Right kidney (tissue), 9 donors: ENCODE data around the gene ERCC3.
A peak's percentile ranks its signal among the peaks of the same experiment; 100 is the strongest.

ENCODE experiments used
- DNase-seq: peaks from one replicate; pipeline ENCODE4 v3.0.0-alpha.2; 2016
- long read RNA-seq, 8 donors: transcript quantifications; one replicate each; lab custom pipeline, GENCODE V29; 2026

ERCC3 gene
- long read RNA-seq, donor 1, full-length matches to known transcripts = 16 of 31 reads
- long read RNA-seq, donor 1, partial matches to known transcripts = 15 of 31 reads
- long read RNA-seq, donor 1, other reads (novel, unspliced or antisense) = 0 of 31 reads
- long read RNA-seq, donor 2, full-length matches to known transcripts = 9 of 9 reads
- long read RNA-seq, donor 2, partial matches to known transcripts = 0 of 9 reads
- long read RNA-seq, donor 2, other reads (novel, unspliced or antisense) = 0 of 9 reads
- long read RNA-seq, donor 3, full-length matches to known transcripts = 5 of 5 reads
- long read RNA-seq, donor 3, partial matches to known transcripts = 0 of 5 reads
- long read RNA-seq, donor 3, other reads (novel, unspliced or antisense) = 0 of 5 reads
- long read RNA-seq, donor 4, full-length matches to known transcripts = 12 of 12 reads
- long read RNA-seq, donor 4, partial matches to known transcripts = 0 of 12 reads
- long read RNA-seq, donor 4, other reads (novel, unspliced or antisense) = 0 of 12 reads
- long read RNA-seq, donor 5, full-length matches to known transcripts = 20 of 29 reads
- long read RNA-seq, donor 5, partial matches to known transcripts = 9 of 29 reads
- long read RNA-seq, donor 5, other reads (novel, unspliced or antisense) = 0 of 29 reads
- long read RNA-seq, donor 6, full-length matches to known transcripts = 6 of 6 reads
- long read RNA-seq, donor 6, partial matches to known transcripts = 0 of 6 reads
- long read RNA-seq, donor 6, other reads (novel, unspliced or antisense) = 0 of 6 reads
- long read RNA-seq, donor 7, full-length matches to known transcripts = 23 of 23 reads
- long read RNA-seq, donor 7, partial matches to known transcripts = 0 of 23 reads
- long read RNA-seq, donor 7, other reads (novel, unspliced or antisense) = 0 of 23 reads
- long read RNA-seq, donor 8, full-length matches to known transcripts = 13 of 13 reads
- long read RNA-seq, donor 8, partial matches to known transcripts = 0 of 13 reads
- long read RNA-seq, donor 8, other reads (novel, unspliced or antisense) = 0 of 13 reads

DNA sequence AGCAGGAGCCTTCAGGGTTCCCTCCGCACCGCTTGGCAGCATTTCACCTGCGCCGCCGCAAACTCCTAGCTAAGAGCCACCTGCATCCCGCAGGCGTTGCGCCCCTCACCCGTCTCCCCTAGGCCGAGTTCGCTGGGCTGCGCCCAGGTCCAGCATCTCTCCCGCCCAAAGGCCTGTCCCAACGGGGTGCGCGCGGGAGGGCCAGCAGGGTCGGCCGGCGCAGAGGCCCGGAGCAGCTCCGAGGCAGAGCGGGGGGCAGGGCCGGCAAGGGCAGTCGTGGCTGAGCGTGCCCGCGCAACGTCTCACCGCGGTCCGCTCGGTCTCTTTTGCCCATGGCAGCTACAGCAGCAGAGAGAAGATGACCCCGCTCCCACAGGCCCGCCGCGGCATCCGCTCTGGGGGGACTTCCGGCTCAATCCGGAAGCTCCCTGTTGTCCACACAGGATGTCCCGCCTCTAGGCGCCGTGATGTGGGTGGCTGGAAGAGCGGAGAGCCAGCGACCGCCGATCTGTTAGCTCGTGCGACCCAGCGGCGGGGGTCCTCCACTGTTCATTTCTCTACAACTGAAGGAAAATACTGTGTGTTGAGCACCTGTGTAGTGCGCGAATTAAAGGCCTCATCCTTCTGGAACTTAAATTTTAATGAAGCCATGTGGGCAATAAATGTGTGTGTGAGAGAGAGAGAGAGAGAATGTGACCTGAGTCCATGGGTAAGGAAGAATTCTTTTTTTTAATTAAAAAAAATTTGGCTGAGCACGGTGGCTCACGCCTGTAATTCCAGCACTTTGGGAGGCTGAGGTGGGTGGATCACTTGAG, at the start of gene ERCC3:
TSS of gene ERCC3 (minus strand) at position 397 of the 815 bp plus-strand sequence. CDS start at position 334, 63 bp downstream.
- DNase-seq = peak; percentile 88

GRCh38 chr2:127343277-127343676, 49.3 kb upstream of the ERCC3 start:
- no peak for DNase-seq

GRCh38 chr2:127342101-127342500, 48.2 kb upstream of the ERCC3 start:
- DNase-seq = no peak

GRCh38 chr2:127332335-127332734, 38.4 kb upstream of the ERCC3 start:
- DNase-seq = no peak

GRCh38 chr2:127330753-127331152, 36.8 kb upstream of the ERCC3 start:
- DNase-seq = no peak

DNA sequence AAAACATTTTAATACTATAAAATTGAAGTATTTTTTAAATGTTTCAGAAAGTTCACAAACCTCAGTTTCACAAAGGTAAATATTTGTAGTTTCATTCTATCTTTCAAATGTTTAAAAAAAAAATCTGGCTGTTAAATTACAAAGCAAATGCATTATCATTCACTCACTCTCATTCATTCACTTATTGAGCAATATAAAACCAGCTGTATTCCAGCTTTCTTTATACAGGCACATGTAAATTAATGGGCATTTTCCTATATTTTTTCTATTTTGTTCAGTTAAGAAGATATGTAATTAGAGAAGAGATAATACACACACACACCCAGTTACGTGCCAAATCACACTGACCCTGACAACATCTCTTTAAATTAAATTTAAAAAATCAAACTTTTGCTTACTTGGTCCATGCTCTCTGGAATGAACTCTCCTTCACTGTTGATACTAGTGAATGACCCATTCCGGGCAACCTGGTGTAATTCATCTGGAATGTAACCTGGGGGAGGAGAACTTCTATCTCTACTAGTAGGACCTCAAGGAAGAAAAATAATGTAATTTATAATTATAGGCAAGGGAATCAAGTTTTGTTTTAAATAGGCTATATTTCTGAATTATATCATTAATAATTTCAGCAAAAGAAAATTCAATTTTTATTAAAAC, 32.5 kb upstream of the ERCC3 start:
- DNase-seq = no peak

- DNase-seq = no peak
These were observed 30.7 kb upstream of the ERCC3 start for GRCh38 chr2:127324635-127325034.

DNA sequence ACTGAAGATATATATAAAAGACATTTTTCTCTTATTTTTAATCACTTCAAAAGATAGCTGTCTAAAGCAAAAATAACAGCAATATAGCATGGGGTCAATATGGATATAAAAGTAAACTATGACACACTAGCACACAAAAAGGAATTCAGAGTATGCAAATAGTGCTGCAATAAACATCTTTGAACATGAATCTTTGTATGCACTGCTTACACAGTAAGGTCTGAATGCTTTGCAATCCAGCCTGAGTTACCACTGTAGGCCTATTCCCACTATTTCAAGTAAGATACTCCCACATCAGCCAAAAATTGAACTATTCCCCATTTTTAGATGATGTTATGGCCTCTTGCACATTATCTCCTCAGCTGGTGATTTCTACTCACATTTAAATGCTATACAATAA, 27.4 kb upstream of the ERCC3 start:
- no peak for DNase-seq

- DNase-seq = no peak
These were observed 26.8 kb upstream of the ERCC3 start for GRCh38 chr2:127320586-127321275.

DNA sequence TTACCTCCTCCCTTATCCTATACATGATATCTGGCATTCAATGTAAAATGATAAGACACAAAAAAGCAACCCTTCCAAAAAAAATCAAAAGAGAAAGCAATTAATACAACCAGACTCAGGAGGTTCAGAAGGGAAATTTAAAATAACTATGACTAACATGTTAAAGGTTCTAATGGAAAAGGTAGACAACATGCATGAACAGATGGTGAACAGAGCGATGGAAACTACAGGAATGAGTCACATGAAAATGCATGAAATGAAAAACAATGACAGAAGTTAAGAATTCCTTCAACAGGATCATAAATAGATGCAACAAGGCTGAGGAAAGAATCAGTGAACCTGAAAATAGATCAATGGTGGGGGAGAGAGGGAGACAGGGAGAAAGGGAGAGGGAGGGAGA, 26.1 kb upstream of the ERCC3 start:
- no peak for DNase-seq

DNA sequence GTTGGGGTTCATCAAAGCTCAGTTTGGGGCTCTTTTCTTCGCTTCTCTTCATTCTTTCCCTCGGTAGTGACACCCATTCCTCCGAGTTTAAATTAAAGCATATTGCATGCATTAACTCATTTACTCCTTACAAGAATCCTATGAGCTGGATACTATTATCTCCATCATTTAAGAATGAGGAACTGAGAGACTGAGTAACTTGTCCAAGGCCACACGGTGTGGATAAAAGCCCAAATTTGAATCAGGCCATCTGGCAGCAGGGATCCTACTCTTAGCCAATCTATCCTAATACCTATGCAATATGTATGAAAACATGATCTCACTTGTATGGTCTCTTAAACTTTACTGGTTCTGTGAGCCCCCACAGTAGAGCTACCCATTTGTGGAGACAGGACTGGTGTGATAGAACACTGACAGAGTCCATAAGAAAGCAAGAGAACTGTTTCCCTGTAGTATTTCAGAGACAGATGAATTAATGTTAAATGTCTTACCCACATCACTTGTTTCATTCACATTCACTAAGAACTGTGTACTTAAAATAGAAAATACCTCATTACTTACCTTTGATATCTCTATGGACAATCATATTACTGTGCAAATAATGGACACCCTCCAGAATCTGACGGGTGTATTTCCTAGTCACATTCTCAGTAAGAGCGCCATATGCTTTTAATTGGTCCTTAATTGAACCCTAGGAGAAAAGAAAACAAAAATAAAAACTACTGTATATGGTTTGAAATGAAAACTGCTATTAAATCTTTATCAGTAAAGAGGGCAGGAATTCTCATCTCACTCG, 20.4 kb upstream of the ERCC3 start:
- no peak for DNase-seq

GRCh38 chr2:127313406-127313805, 19.5 kb upstream of the ERCC3 start:
- no peak for DNase-seq

- no peak for DNase-seq
These were observed 17.0 kb upstream of the ERCC3 start for GRCh38 chr2:127310980-127311379.

GRCh38 chr2:127309468-127309867, 15.5 kb upstream of the ERCC3 start:
- no peak for DNase-seq

- no peak for DNase-seq
These were observed 14.7 kb upstream of the ERCC3 start for GRCh38 chr2:127308586-127309138.

DNA sequence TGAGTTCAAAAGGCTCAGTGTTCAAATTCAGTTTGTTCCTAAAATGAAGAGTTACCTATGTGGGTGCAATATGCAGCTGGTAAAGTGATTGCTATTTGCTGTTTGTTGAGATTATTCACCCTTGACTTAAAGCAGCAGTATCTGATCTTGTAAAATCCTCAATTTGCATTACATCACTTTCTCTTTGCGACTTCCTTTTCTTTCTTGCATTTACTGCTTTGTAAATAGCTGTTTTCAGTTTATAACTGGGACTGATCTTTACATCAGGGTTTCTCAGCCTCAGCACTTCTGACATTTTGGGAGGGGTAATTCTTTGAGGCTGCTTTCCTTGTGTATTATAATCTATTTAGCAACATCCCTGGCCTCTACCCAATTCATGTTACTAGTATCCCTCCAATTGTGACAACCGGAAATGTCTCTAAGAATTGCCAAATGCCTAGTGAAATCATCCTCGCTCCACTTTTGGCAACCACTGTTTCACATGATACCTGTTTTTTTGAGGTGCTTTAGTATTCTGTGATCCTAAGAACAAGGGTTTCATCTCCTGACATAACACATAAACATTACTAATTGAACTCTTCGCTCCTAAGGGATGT, 12.1 kb upstream of the ERCC3 start:
- DNase-seq = no peak

DNA sequence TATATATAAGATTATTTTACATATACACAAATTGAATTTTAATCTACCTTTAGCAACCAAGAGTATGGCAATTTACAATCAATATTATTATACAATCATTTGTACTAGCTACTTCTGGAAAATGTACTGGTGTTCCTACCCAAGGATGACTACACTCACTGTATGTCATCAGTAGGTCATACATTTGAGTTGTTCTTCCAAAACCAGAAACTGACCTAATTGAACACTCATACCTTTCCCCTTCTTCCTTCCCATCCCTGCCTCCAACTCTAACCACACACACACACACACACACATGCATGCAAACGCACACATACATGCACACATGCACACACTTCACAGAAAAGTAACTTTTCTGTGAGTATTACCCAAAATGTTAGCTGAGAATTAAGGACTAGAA, 8.2 kb upstream of the ERCC3 start:
- DNase-seq = no peak

- DNase-seq = no peak
These were observed 577 bp downstream of the ERCC3 start for GRCh38 chr2:127293386-127293747.

GRCh38 chr2:127288274-127288673, 5.7 kb downstream of the ERCC3 start:
- no peak for DNase-seq
